ENCODE data around the gene AIMP2.

GRCh38 chr7:6057316-6058129 lies 48.5 kb downstream of the AIMP2 start:
- no peak for TF ChIP-seq NFRKB (IDR thresholded peaks at IDR 0.05)
- TF ChIP-seq CTBP1 (IDR thresholded peaks at IDR 0.05; ENCODE audit: borderline replicate concordance) = no peak
- no peak for TF ChIP-seq PKNOX1 (IDR thresholded peaks at IDR 0.05)
- no peak for TF ChIP-seq FOXM1 (IDR thresholded peaks at IDR 0.05; ENCODE audit: borderline replicate concordance)
- no peak for TF ChIP-seq ARNT (IDR thresholded peaks at IDR 0.05)
- no peak for TF ChIP-seq SUZ12 (IDR thresholded peaks at IDR 0.05)

Data from HEK293T (cell line).